Esophagus muscularis mucosa (tissue), 4 donors: ENCODE measurements around the gene SLC15A1. TPM values are rescaled to one million over a fixed set of nuclear protein-coding genes. Genes with fewer than 3 reads are reported as not detected.

ENCODE experiments used
- DNase-seq: peaks from one replicate; pipeline ENCODE4 v3.0.0-alpha.2; 2017; ENCODE audit errors: extremely low spot score
- H3K27ac ChIP-seq, 4 donors: fragments of 200-600 bp; sonication (generic); replicated peaks in 1 of 4; 1 replicate in 3 of 4; 2 replicates in 1 of 4; pipeline ENCODE4 v1.5.1; 2016 to 2019; ENCODE audit warnings: mild to moderate bottlenecking in 1 of 4
- H3K27me3 ChIP-seq, 4 donors: fragments of 200-600 bp; sonication (generic); one replicate each; pipeline versions ENCODE4 v1.5.1 to v1.6.0; 2016 to 2019
- H3K36me3 ChIP-seq, 4 donors: fragments of 200-600 bp; sonication (generic); one replicate each; pipeline ENCODE4 v1.5.1; 2016 to 2019
- H3K4me1 ChIP-seq, 4 donors: fragments of 200-600 bp; sonication (generic); one replicate each; pipeline ENCODE4 v1.5.1; 2016 to 2019
- H3K4me3 ChIP-seq, 4 donors: fragments of 200-600 bp; sonication (generic); 1 replicate in 2 of 4; 2 replicates in 2 of 4; pipeline ENCODE4 v1.5.1; 2016 to 2019; ENCODE audit warnings: mild to moderate bottlenecking in 4 of 4, moderate library complexity in 1 of 4
- H3K9me3 ChIP-seq, 4 donors: fragments of 200-600 bp; sonication (generic); 1 replicate in 3 of 4; 2 replicates in 1 of 4; pipeline ENCODE4 v1.5.1; 2016 to 2019
- EP300 ChIP-seq: sonication (generic); formaldehyde crosslinking; IDR thresholded peaks from one replicate; pipeline ENCODE4 v1.6.1; 2017; ENCODE audit warnings: antibody characterized with exemption
- POLR2A ChIP-seq: fragments of 450-650 bp; IDR thresholded peaks from one replicate; pipeline ENCODE4 v1.6.1; 2017; ENCODE audit warnings: antibody characterized with exemption, moderate library complexity, mild to moderate bottlenecking, low read depth
- POLR2AphosphoS5 ChIP-seq, 2 donors: sonication (generic); formaldehyde crosslinking; IDR thresholded peaks; one replicate each; pipeline ENCODE4 v1.6.1; 2017; ENCODE audit warnings: antibody characterized with exemption in 2 of 2
- WGBS: methylation state at CpG from one replicate; pipeline ENCODE4 v1.1.5; 2018; 5-methylcytosine and 5-hydroxymethylcytosine counted together
- intact Hi-C: fragments of 100-400 bp; cut with DNase I; formaldehyde crosslinking; loops from one replicate; pipeline ENCODE4 v1.15.1; 2023
- total RNA-seq, 4 donors: library from RNA; depleted of rRNA; stranded (reverse); fragments of >200 nt; gene quantifications; one replicate each; pipeline versions ENCODE4 v1.1.0 to v1.2.1, GENCODE V29; 2016
- TF ChIP-seq, protein P1 (sequence below), 3 experiments: fragments of 200-600 bp in 2 of 3; fragments of 450-650 bp in 1 of 3; sonication (generic) in 2 of 3; IDR thresholded peaks; one replicate each; pipeline ENCODE4 v1.5.1; 2017 to 2019; ENCODE audit warnings: antibody characterized with exemption in 3 of 3, mild to moderate bottlenecking in 2 of 3, moderate library complexity in 1 of 3

SLC15A1 gene
- total RNA-seq, 4 donors from 2014 or later: not detected

DNA sequence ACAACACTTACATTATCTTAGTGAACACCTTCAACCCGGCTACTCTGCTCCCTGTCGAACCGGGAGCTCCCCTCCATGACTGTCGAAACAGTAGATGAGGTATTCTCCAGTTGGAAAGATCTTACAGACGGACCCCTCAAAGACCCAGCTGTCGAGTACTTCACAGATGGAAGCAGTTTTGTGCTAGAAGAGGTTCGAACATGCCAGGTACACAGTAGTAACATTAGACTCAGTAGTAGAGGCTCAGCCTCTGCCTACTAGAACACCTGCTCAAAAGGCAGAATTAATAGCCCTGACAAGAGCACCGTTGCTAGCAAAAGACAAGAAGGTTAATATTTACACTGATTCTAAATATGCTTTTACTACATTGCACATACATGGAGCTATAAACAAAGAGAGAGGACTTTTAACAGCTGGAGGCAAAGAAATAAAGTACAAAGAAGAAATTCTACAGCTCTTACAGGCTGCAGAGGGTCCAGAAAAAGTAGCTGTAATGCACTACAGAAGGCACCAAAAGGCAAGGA, 13.6 kb upstream of the SLC15A1 start:
- Histone ChIP-seq H3K4me1 (peaks cover 0 to 4% (median 0%) of the 10 kb centered on the region in 4 donors), H3K36me3 (no peaks in the 10 kb centered on the region), H3K27ac (no peak overlapping the region), H3K27me3 (peaks cover 0 to 8% (median 0%) of the 10 kb centered on the region in 4 donors), H3K4me3 (no peak overlapping the region), H3K9me3 (no peaks in the 10 kb centered on the region)
- intact Hi-C loops: no loop called here
- WGBS: 77% methylated on average over 8 of the region's 8 CpGs
- TF ChIP-seq EP300 (no peak), POLR2AphosphoS5 (IDR thresholded peaks at IDR 0.05) (no peak), POLR2A (no peak)
- TF ChIP-seq, protein P1, sequence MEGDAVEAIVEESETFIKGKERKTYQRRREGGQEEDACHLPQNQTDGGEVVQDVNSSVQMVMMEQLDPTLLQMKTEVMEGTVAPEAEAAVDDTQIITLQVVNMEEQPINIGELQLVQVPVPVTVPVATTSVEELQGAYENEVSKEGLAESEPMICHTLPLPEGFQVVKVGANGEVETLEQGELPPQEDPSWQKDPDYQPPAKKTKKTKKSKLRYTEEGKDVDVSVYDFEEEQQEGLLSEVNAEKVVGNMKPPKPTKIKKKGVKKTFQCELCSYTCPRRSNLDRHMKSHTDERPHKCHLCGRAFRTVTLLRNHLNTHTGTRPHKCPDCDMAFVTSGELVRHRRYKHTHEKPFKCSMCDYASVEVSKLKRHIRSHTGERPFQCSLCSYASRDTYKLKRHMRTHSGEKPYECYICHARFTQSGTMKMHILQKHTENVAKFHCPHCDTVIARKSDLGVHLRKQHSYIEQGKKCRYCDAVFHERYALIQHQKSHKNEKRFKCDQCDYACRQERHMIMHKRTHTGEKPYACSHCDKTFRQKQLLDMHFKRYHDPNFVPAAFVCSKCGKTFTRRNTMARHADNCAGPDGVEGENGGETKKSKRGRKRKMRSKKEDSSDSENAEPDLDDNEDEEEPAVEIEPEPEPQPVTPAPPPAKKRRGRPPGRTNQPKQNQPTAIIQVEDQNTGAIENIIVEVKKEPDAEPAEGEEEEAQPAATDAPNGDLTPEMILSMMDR (IDR thresholded peaks at IDR 0.05): no peak
- DNase-seq: no peak

- WGBS: 88% methylated on average over 15 of the region's 15 CpGs
- peaks cover 0 to 4% (median 0%) of the 10 kb centered on the region in 4 donors for H3K4me1 ChIP-seq
- intact Hi-C loops: no loop called here
- peak overlapping the region in 3 of 4 donors; percentile 14 to 31 (median 30) for H3K4me3 ChIP-seq
- no peaks in the 10 kb centered on the region for H3K9me3 ChIP-seq
- DNase-seq: no peak
- no peaks in the 10 kb centered on the region for H3K36me3 ChIP-seq
- TF ChIP-seq EP300 (no peak), POLR2A (no peak), POLR2AphosphoS5 (IDR thresholded peaks at IDR 0.05) (no peak)
- TF ChIP-seq, protein P1 (IDR thresholded peaks at IDR 0.05): no peak
- H3K27ac ChIP-seq: no peak overlapping the region
- no peaks in the 10 kb centered on the region for H3K27me3 ChIP-seq
Measured at GRCh38 chr13:98761986-98762616, 9.6 kb upstream of the SLC15A1 start.

DNA sequence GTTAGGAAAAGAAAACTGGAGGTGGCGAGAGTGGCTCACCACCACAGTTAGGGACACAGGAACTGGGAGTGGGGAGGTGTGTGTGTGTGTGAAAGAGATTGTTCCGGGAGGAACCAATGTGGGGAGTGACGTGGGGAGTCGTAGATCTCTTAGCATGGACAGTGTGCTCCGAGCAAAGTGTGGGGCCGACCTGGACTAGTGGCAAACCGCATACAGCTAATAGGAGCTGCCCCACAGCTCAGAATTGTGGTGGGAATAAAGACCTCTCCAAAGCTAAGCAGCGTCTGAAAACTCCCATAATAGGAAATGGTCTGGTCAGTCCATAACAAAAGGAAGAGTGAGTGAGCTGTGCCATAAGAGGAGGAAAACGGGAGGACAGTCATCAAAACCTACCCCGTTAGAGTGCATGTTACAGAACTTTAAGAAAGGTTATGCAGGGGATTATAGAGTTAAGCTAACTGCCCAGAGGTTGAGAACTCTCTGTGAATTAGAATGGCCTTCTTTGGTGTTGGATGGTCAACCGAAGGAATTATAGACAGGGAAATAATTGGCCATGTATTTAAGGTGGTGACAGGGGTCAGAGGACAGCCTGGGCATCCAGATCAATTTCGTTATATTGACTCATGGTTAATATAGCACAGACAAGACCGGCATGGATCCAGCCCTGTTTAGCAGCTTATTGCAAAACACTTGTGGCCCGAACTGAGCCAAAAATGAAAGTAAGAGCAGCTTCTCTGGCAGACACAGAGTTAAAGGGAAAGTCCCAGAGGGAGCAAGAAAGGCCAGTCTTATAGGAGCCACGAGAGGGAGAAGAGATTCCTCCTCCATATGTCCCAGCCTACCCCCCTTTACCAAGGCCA, 8.9 kb upstream of the SLC15A1 start:
- Histone ChIP-seq H3K4me3 (peak overlapping the region in 3 of 4 donors; percentile 14 to 31 (median 30)), H3K27ac (no peak overlapping the region), H3K4me1 (peaks cover 0 to 4% (median 0%) of the 10 kb centered on the region in 4 donors), H3K27me3 (peaks cover 0 to under 1% (median 0%) of the 10 kb centered on the region in 4 donors), H3K36me3 (no peaks in the 10 kb centered on the region), H3K9me3 (no peaks in the 10 kb centered on the region)
- intact Hi-C loops: no loop called here
- no peak for DNase-seq
- 73% methylated on average over 15 of the region's 15 CpGs for WGBS
- TF ChIP-seq, protein P1 (IDR thresholded peaks at IDR 0.05): no peak
- TF ChIP-seq EP300 (no peak), POLR2AphosphoS5 (IDR thresholded peaks at IDR 0.05) (no peak), POLR2A (no peak)

GRCh38 chr13:98755729-98756128, 3.3 kb upstream of the SLC15A1 start:
- Histone ChIP-seq H3K9me3 (peaks cover 0 to 11% (median 4%) of the 10 kb centered on the region in 4 donors), H3K27ac (no peak overlapping the region), H3K36me3 (no peaks in the 10 kb centered on the region), H3K4me1 (peaks cover 13 to 15% (median 14%) of the 10 kb centered on the region in 4 donors), H3K27me3 (peaks cover 0 to 50% (median 24%) of the 10 kb centered on the region in 4 donors), H3K4me3 (no peak overlapping the region)
- TF ChIP-seq, protein P1 (IDR thresholded peaks at IDR 0.05): no peak
- TF ChIP-seq POLR2AphosphoS5 (IDR thresholded peaks at IDR 0.05) (no peak), EP300 (no peak), POLR2A (no peak)
- no peak for DNase-seq
- 91% methylated on average over 9 of the region's 9 CpGs for WGBS
- intact Hi-C loops: no loop called here
